Endometrium (tissue), 2 donors: ENCODE measurements around the gene GRIK1.
"Not testable (repeated sequence)": the region's sequence is repeated elsewhere in the genome, so short reads cannot be mapped to it uniquely, and the experiment has no call there.

Experiments
- FAIRE-seq: peaks from 2 replicates; lab custom pipeline; 2012; peaks lifted over from hg19 to GRCh38; lab: Jason Lieb, UNC
- donor health status: control.
- donor health status: control.

Gene GRIK1

DNA sequence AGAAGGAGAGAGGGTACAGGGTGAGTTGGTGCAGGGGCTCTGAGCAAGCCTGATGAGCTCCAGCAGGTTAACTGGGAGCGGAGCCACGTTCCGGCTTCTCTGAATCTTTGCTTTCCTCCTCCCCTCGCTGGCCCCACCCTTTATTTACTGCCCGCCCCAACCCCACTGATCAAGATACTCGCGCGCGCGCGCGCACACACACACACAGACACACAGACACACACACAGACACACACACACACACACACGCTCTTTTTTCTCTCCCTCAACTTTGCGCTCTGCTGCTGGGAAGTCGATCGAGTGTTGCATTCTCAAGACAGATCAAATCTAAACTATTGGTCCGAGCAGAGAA, at the start of gene GRIK1:
Gene GRIK1, minus strand, starts transcription at position 73 of the 352 bp plus-strand sequence.
- no peak for FAIRE-seq

DNA sequence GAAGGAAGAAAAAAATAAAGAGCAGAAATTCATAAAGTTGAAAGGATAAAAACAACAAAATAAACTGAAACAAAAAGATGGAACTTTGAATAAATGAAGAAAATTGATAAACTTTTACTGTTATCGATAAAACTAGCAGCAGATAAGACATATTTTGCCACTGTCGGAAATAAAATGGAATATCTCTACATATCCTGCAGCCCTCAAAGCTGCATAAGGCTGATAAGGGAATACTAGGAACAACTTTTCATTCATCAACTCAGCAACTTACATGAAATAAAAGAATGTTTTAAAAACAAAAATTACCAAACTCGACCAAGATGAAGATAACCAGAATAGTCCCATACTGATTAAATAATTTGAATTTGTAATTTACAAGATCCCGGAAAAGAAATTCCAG, 48.0 kb upstream of the GRIK1 start:
- FAIRE-seq, result no peak

DNA sequence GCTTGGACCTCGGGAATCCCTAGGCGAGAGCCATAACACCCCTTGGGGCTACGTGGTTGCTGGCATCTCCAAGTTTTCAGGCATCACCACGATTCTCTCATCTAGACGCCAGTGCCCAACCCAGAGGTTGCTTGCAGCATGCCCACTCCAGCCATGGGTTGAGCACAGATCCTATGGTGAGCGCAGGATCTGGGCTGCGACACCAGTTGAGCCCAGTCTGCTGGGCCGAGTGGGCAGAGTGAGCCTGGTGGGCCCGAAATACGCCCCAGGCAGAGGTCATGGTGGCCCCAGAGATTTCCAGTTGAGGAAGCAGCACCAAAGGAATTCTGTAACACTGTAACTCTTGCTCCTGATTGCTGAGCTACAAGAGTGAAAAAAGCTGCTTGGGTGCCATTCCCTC, 46.1 kb upstream of the GRIK1 start:
- FAIRE-seq, result no peak

DNA sequence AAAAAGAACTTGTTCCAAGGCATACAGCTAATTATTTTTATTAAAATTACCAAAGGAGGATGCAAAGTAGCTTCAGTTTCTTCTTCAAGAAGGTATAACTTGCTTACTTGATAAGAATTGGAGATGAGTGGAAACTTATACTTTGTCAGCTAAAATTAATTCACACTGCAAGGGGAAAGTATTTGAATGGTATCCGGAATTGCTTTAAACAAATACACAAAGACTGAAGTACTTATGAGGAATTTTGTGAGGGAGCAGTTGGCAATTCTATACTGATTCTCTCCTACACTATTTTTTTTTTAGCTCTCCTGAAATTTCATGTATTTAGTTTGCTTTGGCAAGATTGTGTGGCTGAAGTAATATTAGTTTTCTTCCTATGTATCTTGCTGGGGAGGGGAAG, 39.2 kb upstream of the GRIK1 start:
- no peak for FAIRE-seq

DNA sequence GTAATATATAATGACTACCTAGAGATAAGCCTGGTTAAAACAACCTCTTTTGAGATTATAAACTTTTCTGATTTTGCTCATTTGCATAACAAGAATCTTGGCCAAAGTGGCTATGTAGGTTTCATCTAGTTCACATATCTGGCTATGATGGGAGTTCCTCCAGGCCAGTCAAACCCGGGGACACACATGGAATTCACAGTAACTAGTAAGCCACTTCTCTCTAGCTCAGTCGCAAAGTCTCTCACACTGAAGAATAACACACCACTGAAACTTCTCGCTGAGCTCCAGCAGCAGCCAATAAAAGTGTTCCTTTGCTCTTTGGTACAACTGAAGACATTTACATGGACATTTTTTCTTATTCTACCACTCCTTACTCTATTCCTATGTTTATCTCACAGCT, 36.0 kb upstream of the GRIK1 start:
- no peak for FAIRE-seq

DNA sequence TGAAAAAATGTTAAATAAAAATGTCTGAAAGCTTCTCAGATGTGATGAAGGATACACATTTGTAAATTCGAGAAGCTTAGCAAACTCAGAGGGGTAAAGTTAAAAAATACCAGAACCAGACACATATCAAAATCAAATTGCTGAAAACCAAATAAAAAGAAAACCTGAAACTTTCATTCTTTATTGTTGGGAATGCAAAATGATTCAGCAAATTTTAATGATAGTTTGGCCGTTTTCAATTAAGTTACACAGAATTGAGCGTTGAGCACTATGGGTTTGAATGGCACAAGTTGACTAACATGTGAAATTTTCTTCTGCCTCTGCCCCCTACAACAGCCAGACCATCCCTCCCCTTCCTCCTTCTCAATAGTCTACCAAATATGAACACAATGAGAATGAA, 33.5 kb upstream of the GRIK1 start:
- no peak for FAIRE-seq

DNA sequence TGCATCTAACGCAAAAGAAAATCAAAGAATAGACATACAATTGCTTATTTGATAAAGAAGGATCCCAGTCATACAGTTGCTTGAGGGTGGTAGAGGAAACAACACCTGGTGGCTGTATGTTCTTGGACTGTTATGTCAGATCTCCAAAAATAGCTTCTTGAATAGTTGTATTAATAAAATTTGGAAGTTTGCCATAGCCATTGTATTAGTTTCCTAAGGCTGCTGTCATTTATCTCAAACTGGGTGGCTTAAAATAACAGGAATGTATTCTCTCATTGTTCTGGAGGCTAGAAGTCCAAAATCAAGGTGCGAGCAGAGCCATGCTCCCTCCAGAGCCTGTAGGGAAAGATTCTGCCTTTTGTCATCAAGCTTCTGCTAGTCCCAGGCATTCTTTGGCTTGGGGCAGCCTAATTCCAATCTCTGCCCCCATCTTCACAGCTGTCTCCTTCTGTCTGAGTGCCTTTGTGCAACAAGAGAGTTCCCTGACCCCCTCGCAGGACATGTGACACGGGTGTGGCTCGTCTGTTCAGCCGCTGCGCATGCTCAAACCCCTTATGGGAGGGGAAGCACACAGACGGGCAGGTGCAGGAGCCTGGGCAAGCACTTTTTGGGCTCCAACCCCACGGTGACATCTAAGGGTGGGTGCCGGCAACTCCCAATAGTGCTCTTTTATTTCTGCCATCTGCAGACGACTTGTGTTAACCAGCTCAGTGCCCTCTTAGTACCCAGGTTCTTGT, 21.7 kb upstream of the GRIK1 start:
- no peak for FAIRE-seq

DNA sequence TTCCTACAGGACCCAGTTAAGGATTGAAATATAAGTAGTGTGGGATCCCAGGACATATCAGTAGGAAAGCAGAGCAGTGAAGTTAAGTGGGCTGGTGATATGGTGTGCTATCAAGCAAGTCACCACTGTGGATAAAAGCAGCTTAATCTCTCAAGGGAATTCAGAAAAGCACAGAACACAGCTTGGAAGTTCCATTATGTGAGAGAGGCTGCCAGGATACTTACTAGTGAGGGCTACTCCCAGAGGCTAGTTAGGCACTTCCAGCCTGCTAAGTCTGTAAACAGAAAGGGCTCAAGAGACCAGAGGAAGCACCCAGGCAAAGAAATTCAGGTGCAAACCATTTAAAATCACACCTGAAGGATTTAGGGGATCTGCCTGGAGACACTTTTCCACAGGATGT, 18.8 kb upstream of the GRIK1 start:
- FAIRE-seq, result no peak

DNA sequence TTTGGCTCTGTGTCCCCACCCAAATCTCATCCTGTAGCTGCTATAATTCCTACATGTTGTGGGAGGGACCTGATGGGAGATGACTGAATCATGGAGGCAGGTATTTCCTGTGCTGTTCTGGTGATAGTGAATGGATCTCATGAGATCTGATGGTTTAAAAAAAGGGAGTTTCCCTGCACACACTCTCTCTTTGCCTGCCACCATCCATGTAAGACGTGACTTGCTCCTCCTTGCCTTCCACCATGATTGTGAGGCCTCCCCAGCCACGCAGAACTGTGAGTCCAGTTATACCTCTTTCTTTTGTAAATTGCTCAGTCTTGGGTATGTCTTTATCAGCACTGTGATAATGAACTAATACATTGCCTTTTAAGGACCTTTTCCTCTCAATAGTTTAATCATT, 18.2 kb upstream of the GRIK1 start:
- FAIRE-seq, result not testable (repeated sequence)

DNA sequence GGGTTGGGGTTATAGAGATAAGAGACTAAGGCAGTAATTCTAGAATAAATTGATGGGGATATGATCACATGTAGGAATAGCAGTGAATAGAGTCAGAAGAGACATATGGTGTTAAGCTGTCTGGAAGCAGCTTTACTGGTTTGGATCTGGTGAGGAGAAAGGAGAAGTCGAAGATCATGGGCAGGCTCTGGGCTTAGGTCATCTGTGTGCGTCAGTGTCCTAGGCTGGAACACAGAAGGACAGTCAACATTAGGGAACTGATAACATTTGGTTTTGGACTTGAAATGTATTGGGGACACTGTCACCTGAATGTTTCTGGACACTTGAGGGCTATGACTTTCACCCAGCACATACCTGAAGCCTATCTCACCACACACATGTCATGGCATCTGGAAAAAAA, 13.9 kb upstream of the GRIK1 start:
- FAIRE-seq, result no peak

DNA sequence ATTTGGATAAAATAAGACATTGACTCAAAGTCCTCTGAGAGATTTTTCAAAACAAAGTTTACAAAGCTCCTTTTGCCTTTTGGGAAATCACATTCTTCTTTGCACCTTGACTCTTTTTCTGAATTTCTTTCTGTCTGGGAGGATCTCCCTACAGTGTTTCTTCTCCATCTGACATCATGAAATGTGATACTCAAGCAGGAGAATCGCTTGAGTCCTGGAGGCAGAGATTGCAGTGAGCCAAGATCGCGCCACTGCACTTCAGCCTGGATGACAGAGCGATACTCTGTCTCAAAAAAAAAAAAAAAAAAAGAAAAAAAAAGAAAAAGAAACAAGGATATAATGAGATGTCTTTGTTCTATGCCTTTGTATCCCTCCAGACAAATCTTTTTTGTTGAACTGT, 13.3 kb upstream of the GRIK1 start:
- FAIRE-seq, result no peak

DNA sequence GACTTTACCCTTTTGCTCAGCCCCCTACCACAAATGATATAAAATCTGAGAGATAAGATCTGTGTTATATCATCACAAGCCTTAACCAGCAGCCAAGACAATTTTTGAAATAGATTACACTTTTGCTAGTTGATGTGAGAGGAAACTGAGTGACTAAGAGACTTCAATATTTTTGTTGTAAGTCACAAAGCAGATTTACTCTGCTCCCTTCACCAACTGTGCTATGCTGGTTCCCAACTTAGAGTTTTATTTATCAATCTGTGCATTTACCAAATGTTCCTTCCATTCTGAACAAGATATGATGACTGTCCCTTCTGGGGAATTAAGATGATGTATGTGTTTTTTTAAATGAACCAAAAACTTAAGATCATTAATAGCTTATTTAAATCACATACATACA, 12.1 kb upstream of the GRIK1 start:
- no peak for FAIRE-seq

DNA sequence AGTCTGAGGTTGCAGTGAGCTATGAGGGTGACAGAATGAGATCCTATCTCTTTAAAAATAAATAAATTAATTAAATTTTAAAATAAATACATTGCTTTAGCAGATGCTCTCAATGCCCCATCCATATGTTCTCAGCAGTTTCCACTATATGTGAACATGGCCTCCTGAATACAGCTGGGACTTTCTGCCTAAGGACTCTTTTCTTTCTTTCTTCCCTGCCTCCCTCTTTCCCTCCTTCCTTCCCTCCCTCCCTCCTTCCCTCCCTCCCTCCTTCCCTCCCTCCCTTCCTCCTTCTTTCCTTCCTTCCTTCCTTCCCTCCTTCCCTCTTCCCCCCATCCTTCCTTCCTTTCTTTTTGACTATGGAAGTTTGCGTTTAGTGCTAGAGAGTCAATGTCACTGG, 10.2 kb upstream of the GRIK1 start:
- no peak for FAIRE-seq

DNA sequence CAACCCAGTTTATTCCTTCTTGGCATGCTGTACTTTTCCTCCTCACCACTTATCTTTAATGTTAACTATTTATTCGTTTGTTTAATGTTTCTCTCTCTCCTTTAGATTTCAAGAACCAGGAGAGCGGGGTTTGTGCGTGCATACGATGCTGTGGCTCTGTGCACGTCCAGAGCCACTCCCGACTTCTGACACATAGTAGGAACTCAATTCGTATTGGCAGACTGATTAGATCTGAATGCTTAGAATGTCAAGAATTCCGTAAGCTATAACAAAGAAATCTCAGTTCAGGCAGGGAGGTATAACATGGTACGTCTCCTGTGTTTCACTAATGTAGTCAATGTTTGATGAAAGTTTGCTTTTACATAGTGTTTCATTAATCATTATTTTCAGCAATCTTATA, 7.3 kb upstream of the GRIK1 start:
- FAIRE-seq, result no peak

DNA sequence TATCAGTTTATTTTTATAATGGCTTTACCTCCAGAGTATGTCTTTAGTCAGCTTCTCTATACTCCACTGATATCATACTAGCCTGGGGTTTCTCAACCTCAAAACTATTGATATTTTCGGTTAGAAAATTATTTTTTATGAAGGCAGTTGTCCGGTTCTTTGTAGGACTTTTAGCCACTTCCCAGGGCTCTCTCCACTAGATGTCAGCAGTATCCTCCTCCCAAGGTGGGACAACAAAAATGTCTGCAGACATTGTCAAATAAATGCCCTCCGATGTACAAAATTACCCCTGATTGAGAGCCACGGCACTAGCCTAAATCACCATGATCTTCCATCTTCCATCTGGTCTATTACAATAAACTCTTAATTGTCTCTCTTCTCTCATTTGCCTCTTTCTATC, 4.1 kb upstream of the GRIK1 start:
- FAIRE-seq, result no peak

DNA sequence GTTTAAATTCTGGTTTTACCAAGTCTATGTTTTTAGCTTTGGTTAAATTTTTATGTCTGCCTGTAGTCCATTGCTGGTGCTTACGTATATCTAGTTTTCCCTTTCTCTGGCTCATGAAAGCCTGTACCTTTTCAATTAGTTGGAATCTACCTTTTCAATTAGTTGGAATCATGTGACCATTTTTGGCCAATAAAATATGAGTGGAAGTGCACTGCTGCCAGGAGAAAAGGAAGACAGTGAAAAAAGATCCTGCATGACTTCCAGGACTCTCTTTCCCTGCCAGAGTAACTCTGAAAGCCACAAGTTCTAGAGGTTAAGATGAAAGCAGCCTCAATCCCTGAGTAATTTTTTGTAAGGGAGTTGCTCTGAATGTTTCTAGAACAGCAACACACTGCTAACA, 2.2 kb upstream of the GRIK1 start:
- FAIRE-seq, result no peak

DNA sequence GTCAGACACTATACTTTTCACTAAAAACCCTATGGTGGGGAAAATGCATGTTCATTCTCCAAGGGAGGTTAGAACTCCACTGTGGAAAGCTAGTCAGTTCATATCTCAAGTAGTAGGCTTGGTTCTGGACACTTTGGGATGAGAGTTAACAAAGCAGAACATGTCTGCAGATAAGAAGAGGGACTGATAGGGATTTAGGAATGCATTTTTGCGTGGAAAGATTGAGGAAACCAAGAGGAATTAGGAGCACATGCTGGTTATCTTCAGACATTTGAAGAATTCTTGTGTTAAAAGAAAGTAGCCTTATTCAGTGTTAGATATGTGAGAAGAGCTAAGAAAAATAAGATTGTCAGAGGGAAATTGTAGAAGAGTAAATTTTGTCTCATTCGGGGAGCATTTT, 1.2 kb upstream of the GRIK1 start:
- no peak for FAIRE-seq

DNA sequence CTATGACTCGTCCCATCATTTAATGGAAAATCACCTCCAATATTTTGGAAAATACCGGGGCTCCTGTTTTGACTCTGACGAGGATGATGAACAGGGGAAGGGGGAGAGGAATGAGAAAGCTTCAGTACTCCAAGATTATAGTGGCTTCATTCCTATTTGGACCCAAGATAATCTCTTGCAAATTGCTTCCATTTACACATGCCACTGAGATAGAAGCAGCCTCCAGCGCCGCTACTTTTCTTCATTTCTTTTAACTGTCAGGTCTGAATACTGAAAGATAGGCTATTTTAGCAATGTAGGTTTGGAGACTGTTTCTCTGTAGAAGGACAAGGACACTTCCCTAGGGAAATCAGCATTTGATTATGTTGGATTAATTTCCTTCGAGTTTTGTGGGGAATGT, 565 bp upstream of the GRIK1 start:
- no peak for FAIRE-seq

DNA sequence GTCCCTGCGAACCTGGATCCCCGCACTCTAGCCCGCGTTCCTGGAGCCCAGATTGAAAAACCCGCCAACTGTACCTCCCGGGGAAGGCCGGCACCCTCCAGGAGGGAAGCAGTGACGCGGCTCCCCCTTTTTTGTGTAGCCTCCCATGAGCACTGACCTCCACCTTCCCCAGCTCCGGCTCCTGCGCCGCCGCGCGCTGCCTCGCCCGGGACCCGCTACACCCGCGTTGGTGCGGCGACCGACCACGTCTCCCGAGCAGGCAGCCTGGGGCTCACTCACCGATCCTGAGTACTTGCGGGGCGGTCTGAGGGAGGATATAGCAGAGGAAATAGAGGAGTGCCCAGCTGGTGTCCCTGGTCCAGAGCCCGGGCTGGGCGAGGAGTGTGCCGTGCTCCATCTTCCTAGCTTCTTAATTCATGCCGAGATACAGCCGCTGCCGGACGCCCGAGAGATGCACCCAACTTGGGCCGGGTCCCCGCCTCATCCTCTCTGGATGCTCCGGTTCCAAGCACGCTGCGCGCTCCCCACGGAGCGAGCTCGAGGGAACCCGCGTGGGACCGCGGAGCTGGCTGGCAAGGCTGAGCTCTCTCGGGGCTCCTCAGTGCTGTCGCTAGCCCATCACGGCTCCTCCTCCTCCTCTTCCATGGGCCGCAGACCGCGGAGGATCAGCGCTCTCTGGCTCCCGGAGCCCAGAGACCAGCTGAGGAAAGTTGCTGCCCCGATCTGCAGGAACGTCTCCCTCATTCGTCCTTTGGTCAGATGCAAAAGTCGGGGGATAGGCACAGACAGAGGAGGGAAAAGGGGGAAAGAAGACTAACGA, 482 bp downstream of the GRIK1 start:
- FAIRE-seq, result no peak

DNA sequence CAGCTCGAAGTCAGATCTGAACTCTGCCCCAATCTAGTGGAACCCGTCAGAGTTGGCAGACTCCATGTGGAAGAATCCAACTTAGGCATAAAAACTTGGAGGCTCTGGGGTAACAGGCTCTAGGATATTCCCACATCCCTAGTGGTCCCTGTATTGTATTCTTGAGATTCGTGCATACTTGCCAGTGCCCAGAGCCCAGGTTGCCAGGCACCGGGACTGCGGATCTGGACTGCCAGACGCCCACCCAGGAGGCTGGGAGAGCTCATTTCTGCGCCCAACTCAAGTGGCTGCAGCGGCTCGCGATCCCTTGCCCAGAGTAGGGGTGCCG, 1.1 kb downstream of the GRIK1 start:
- FAIRE-seq, result no peak

DNA sequence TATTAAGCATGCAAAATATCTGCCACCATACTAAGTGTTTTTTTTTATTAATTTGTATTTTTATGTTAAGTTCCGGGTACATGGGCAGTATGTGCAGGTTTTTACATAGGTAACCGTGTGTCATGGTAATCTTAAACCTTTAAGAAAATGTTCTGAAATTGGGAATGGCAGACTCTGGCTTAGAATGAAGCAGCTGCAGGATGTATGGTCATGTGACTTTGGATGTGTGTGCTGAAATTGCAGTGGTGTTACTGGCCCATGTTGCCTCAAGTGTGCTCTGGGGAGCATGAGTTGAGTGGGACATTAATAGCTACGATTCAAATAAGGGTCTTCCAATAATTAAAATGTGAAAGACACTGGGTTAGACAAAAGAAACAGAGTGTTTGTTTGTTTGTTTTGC, 6.7 kb downstream of the GRIK1 start:
- no peak for FAIRE-seq

DNA sequence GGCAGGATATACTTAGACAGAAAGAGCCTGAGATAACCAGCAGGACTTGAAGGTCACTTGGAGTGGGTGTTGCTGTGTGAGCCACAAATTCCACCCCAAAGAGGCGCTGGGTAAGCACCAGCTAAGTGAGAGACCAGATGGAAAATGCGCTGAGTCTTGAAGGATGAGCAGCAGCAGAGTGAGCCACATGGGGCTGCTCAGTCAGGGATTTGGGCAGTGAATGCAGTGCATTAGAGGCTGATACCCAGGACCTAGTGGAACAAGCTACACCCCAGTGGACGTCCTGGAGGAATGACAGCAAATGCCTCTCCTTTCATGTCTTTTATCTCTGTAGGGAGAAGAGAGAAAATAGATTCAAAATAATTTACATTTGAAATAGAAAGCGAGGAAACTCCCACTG, 11.3 kb downstream of the GRIK1 start:
- FAIRE-seq, result no peak

DNA sequence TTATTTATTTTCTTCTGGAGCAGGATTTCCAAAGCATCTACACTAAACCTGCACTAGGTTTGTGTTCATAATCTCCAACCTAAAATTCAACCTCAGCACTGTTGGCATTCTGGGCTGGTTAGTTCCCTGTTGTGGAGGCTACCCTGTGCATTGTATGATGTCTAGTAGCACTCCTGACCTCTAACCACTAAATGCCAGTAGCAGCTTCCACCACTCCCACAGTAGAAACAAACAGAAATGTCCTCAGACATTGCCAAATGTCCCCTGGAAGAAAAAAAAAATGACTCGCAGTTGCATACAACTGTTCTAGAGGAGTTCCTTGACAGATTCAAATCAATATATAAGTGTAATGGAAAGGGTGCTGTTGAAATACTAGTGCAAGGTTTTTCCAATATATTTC, 18.9 kb downstream of the GRIK1 start:
- FAIRE-seq, result no peak

DNA sequence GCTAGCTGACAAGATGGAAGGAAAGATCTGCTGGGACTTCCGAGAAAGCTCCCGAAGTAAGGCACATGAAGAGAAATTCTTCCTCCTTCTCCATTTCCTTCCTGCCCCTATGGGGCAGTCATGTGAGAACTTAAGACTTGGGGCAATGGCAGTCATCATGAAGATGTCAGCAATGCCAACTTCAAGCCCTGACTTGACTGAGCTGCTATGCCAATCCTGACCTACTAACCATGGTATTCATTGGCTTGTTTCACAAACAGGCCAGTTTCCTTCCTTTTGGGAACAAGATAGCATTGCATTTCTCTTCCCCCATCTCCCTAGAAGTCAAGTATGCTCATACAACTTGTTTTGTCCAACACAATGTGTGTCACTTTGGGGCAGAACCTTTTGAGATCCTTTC, 25.5 kb downstream of the GRIK1 start:
- no peak for FAIRE-seq
